ENCODE results near the gene CAPN8.

The CAPN8 gene

GRCh38 chr1:223631473-223631872 lies 34.0 kb downstream of the CAPN8 start:
- Histone ChIP-seq H3K4ac (ENCODE audit: low read depth in 1 of 2, low read length in 2 of 2) (no peak overlapping the region), H3K4me2 (ENCODE audit: low read length, poor library complexity, severe bottlenecking) (no peak overlapping the region), H4K8ac (ENCODE audit: low read length) (no peak overlapping the region), H3K27ac (ENCODE audit: low read length, poor library complexity, severe bottlenecking) (no peak overlapping the region), H3K9me3 (ENCODE audit: control insufficient read depth, low read length) (peaks cover 8% of the 10 kb centered on the region), H3K79me1 (replicated peaks; ENCODE audit: low read length, poor library complexity, severe bottlenecking) (no peaks in the 10 kb centered on the region), H3K14ac (ENCODE audit: low read length in 2 of 2) (no peak overlapping the region), H2BK12ac (ENCODE audit: low read length in 2 of 2) (no peak overlapping the region), H3K18ac (ENCODE audit: low read depth in 1 of 2, low read length in 2 of 2) (no peak overlapping the region), H2BK5ac (ENCODE audit: low read depth, low read length, poor library complexity, severe bottlenecking) (no peak overlapping the region), H3K27me3 (ENCODE audit: control insufficient read depth in 1 of 2, insufficient read depth in 1 of 2, low read length in 2 of 2) (peaks cover 45 to 80% of the 10 kb centered on the region in 2 experiments), H3K23ac (ENCODE audit: low read length in 2 of 2) (no peak overlapping the region), H2BK15ac (ENCODE audit: low read depth, poor library complexity, severe bottlenecking) (no peak overlapping the region), H3K36me3 (ENCODE audit: control insufficient read depth in 1 of 2, insufficient read depth in 2 of 2, low read depth in 1 of 2, low read length in 2 of 2) (no peaks in the 10 kb centered on the region), H3K9ac (ENCODE audit: low read length) (no peak overlapping the region), H3K4me1 (ENCODE audit: control insufficient read depth, insufficient read depth, low read depth, low read length) (no peaks in the 10 kb centered on the region), H2BK120ac (ENCODE audit: low read depth, low read length) (no peak overlapping the region), H2AK5ac (ENCODE audit: low read length, severe bottlenecking) (no peak overlapping the region), H4K91ac (ENCODE audit: low read length) (no peak overlapping the region), H3K4me3 (ENCODE audit: insufficient read depth in 1 of 2, low read depth in 1 of 2, low read length in 2 of 2) (no peak overlapping the region), H2AFZ (ENCODE audit: low read depth, low read length) (no peak overlapping the region)
- no peak for DNase-seq
- WGBS = no CpG with 5 or more reads among the region's 2 CpGs

DNA sequence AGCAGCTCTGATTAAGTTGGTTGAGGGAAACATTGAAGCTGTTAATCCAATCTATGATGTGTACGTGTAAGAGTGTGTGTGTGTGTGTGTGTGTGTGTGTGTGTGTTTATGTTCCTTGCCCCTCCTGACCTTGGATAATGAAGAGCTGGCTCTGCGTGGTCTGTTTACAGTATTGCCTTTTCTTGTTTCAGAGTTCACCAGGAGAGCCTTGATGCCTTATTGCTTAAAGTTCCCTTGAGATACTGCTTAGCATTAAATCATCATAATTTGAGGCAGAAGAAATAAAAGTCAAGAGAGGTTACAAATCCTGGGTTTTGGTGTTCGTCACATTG lies 36.4 kb downstream of the CAPN8 start:
- Histone ChIP-seq H3K9ac (ENCODE audit: low read length) (no peak overlapping the region), H2BK15ac (ENCODE audit: low read depth, poor library complexity, severe bottlenecking) (no peak overlapping the region), H2BK5ac (ENCODE audit: low read depth, low read length, poor library complexity, severe bottlenecking) (no peak overlapping the region), H3K14ac (ENCODE audit: low read length in 2 of 2) (no peak overlapping the region), H3K4me2 (ENCODE audit: low read length, poor library complexity, severe bottlenecking) (no peak overlapping the region), H4K8ac (ENCODE audit: low read length) (no peak overlapping the region), H3K23ac (ENCODE audit: low read length in 2 of 2) (no peak overlapping the region), H3K36me3 (ENCODE audit: control insufficient read depth in 1 of 2, insufficient read depth in 2 of 2, low read depth in 1 of 2, low read length in 2 of 2) (no peaks in the 10 kb centered on the region), H3K27me3 (ENCODE audit: control insufficient read depth in 1 of 2, insufficient read depth in 1 of 2, low read length in 2 of 2) (peaks cover 47 to 72% of the 10 kb centered on the region in 2 experiments), H2AK5ac (ENCODE audit: low read length, severe bottlenecking) (no peak overlapping the region), H3K4me1 (ENCODE audit: control insufficient read depth, insufficient read depth, low read depth, low read length) (no peaks in the 10 kb centered on the region), H3K4me3 (ENCODE audit: insufficient read depth in 1 of 2, low read depth in 1 of 2, low read length in 2 of 2) (no peak overlapping the region), H3K9me3 (ENCODE audit: control insufficient read depth, low read length) (peaks cover under 1% of the 10 kb centered on the region), H2BK12ac (ENCODE audit: low read length in 2 of 2) (no peak overlapping the region), H4K91ac (ENCODE audit: low read length) (no peak overlapping the region), H3K4ac (ENCODE audit: low read depth in 1 of 2, low read length in 2 of 2) (no peak overlapping the region), H2AFZ (ENCODE audit: low read depth, low read length) (no peak overlapping the region), H3K27ac (ENCODE audit: low read length, poor library complexity, severe bottlenecking) (no peak overlapping the region), H3K79me1 (replicated peaks; ENCODE audit: low read length, poor library complexity, severe bottlenecking) (no peaks in the 10 kb centered on the region), H2BK120ac (ENCODE audit: low read depth, low read length) (no peak overlapping the region), H3K18ac (ENCODE audit: low read depth in 1 of 2, low read length in 2 of 2) (no peak overlapping the region)
- DNase-seq = no peak
- 56% methylated on average over 2 of the region's 3 CpGs for WGBS

DNA sequence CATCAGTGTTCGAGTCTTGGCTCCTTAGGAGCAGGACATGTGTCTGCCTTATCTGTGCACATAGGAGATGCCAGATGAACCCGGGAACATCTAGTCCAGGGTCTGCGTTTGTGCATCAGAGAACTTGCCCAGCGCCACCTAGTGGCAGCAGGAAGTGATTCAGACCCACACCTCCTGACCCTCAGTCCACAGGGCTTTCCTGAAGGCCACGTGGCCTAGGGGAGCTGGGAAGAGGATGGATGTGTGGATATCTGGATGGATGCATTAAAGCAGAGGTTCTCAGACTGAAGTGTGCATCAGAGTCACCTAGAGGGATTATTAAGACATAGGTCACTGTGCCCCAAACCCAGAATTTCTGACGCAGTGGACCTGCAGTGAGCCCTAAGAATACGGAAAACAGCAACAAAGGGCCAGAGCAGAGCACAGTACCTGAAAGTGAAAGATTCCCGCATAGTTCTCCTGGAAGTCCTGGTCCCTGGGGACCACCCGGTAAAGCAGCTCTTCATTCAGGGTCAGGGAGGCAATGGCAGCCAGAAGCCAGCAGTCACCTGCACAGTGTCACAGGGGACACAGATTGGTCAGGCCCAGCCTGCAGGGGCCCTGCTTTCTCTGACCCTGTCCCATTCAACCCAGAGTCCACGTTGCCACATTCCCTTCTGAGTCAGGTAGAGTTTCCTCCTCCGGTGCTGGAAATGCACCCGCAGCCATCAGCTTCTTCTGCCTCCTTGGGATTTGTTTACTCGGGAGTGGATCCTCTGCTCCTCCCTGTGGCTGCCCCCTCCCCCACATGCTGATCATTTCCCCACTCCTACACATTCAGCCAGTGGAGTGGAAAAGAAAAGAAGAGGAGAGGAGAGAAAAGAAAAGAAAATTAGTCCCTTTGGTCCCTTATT lies 37.0 kb downstream of the CAPN8 start:
- H2BK15ac ChIP-seq (ENCODE audit: low read depth, poor library complexity, severe bottlenecking) = no peak overlapping the region
- H3K27ac ChIP-seq (ENCODE audit: low read length, poor library complexity, severe bottlenecking) = no peak overlapping the region
- no peak overlapping the region for H2BK120ac ChIP-seq (ENCODE audit: low read depth, low read length)
- no peak overlapping the region for H2AFZ ChIP-seq (ENCODE audit: low read depth, low read length)
- no peak overlapping the region for H3K9ac ChIP-seq (ENCODE audit: low read length)
- H2BK12ac ChIP-seq (ENCODE audit: low read length in 2 of 2) = no peak overlapping the region
- 65% methylated on average over 12 of the region's 13 CpGs for WGBS
- H3K4ac ChIP-seq (ENCODE audit: low read depth in 1 of 2, low read length in 2 of 2) = no peak overlapping the region
- no peaks in the 10 kb centered on the region for H3K4me1 ChIP-seq (ENCODE audit: control insufficient read depth, insufficient read depth, low read depth, low read length)
- H3K23ac ChIP-seq (ENCODE audit: low read length in 2 of 2) = no peak overlapping the region
- H3K9me3 ChIP-seq (ENCODE audit: control insufficient read depth, low read length) = no peaks in the 10 kb centered on the region
- peak; percentile 4 for DNase-seq
- no peak overlapping the region for H4K91ac ChIP-seq (ENCODE audit: low read length)
- H3K18ac ChIP-seq (ENCODE audit: low read depth in 1 of 2, low read length in 2 of 2) = no peak overlapping the region
- no peaks in the 10 kb centered on the region for H3K79me1 ChIP-seq (replicated peaks; ENCODE audit: low read length, poor library complexity, severe bottlenecking)
- no peaks in the 10 kb centered on the region for H3K36me3 ChIP-seq (ENCODE audit: control insufficient read depth in 1 of 2, insufficient read depth in 2 of 2, low read depth in 1 of 2, low read length in 2 of 2)
- H3K4me2 ChIP-seq (ENCODE audit: low read length, poor library complexity, severe bottlenecking) = no peak overlapping the region
- H3K14ac ChIP-seq (ENCODE audit: low read length in 2 of 2) = no peak overlapping the region
- H2BK5ac ChIP-seq (ENCODE audit: low read depth, low read length, poor library complexity, severe bottlenecking) = no peak overlapping the region
- no peak overlapping the region for H3K4me3 ChIP-seq (ENCODE audit: insufficient read depth in 1 of 2, low read depth in 1 of 2, low read length in 2 of 2)
- no peak overlapping the region for H4K8ac ChIP-seq (ENCODE audit: low read length)
- no peak overlapping the region for H2AK5ac ChIP-seq (ENCODE audit: low read length, severe bottlenecking)
- H3K27me3 ChIP-seq (ENCODE audit: control insufficient read depth in 1 of 2, insufficient read depth in 1 of 2, low read length in 2 of 2) = peaks cover 47 to 67% of the 10 kb centered on the region in 2 experiments

DNA sequence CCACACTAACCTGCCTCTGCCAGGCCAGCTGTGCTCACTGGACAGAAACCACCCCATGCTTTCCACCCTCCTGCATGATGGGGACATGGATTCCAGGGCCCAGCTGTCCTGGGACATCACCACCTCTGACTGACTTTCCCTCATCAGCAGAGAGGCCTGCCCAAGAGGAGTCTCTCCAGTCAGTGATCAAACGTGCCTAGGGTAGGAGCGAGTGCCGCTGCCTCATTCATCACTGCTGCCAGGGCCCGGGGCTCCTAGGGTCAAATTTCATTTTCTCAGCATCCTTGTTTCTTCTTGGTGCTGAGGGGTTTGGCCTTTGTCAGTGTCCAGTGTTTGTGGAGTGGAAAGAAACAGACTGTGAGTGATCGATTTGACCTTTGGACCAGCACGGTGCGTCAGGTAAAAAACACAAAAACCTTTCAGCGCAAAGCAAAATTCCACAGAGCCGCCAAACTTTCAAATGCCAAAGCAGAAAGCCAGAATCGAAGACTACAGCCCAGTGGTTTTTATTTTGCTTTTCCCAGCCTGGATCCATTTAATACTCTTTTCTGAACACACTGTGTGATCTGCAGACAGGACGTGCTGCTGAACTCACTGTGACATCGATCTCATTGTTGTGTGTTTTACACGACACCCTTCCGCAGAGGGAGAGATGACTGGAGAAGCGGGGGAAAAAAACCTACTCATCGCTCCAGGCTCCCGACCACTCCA lies 43.2 kb downstream of the CAPN8 start:
- H3K4me2 ChIP-seq (ENCODE audit: low read length, poor library complexity, severe bottlenecking) = no peak overlapping the region
- no peak overlapping the region for H2AK5ac ChIP-seq (ENCODE audit: low read length, severe bottlenecking)
- no peak overlapping the region for H4K91ac ChIP-seq (ENCODE audit: low read length)
- H3K79me1 ChIP-seq (replicated peaks; ENCODE audit: low read length, poor library complexity, severe bottlenecking) = no peaks in the 10 kb centered on the region
- no peak overlapping the region for H3K9ac ChIP-seq (ENCODE audit: low read length)
- no peak overlapping the region for H3K23ac ChIP-seq (ENCODE audit: low read length in 2 of 2)
- no peak overlapping the region for H3K27ac ChIP-seq (ENCODE audit: low read length, poor library complexity, severe bottlenecking)
- no peak overlapping the region for H3K4me3 ChIP-seq (ENCODE audit: insufficient read depth in 1 of 2, low read depth in 1 of 2, low read length in 2 of 2)
- no peak overlapping the region for H4K8ac ChIP-seq (ENCODE audit: low read length)
- H3K9me3 ChIP-seq (ENCODE audit: control insufficient read depth, low read length) = no peaks in the 10 kb centered on the region
- H3K4me1 ChIP-seq (ENCODE audit: control insufficient read depth, insufficient read depth, low read depth, low read length) = no peaks in the 10 kb centered on the region
- H3K14ac ChIP-seq (ENCODE audit: low read length in 2 of 2) = no peak overlapping the region
- no peak overlapping the region for H2BK15ac ChIP-seq (ENCODE audit: low read depth, poor library complexity, severe bottlenecking)
- H2BK12ac ChIP-seq (ENCODE audit: low read length in 2 of 2) = no peak overlapping the region
- no peak overlapping the region for H2BK120ac ChIP-seq (ENCODE audit: low read depth, low read length)
- no peak overlapping the region for H2BK5ac ChIP-seq (ENCODE audit: low read depth, low read length, poor library complexity, severe bottlenecking)
- DNase-seq = no peak
- no peak overlapping the region for H3K4ac ChIP-seq (ENCODE audit: low read depth in 1 of 2, low read length in 2 of 2)
- WGBS = 85% methylated on average over 17 of the region's 17 CpGs
- H3K27me3 ChIP-seq (ENCODE audit: control insufficient read depth in 1 of 2, insufficient read depth in 1 of 2, low read length in 2 of 2) = peaks cover 12 to 36% of the 10 kb centered on the region in 2 experiments
- no peak overlapping the region for H3K18ac ChIP-seq (ENCODE audit: low read depth in 1 of 2, low read length in 2 of 2)
- H3K36me3 ChIP-seq (ENCODE audit: control insufficient read depth in 1 of 2, insufficient read depth in 2 of 2, low read depth in 1 of 2, low read length in 2 of 2) = no peaks in the 10 kb centered on the region
- no peak overlapping the region for H2AFZ ChIP-seq (ENCODE audit: low read depth, low read length)

Data from mesenchymal stem cell (in vitro differentiated cells and primary cell).